WERI-Rb-1 (cell line): ENCODE results near the gene PPM1B.
"Not testable (repeated sequence)": the region's sequence is repeated elsewhere in the genome, so short reads cannot be mapped to it uniquely, and the experiment has no call there.

Source experiments
- DNase-seq: peaks from one replicate; pipeline ENCODE4 v3.0.0-alpha.2; 2020
- H3K27ac ChIP-seq: fragments of 250-450 bp; sonication (Bioruptor Pico); 2 replicates; pipeline ENCODE4 v1.5.1; 2020; ENCODE audit warnings: mild to moderate bottlenecking, moderate library complexity
- H3K27me3 ChIP-seq: fragments of 250-450 bp; sonication (Bioruptor Pico); 2 replicates; pipeline ENCODE4 v1.5.1; 2021; ENCODE audit warnings: mild to moderate bottlenecking, low read depth, moderate library complexity; ENCODE audit not compliant: insufficient read depth, severe bottlenecking
- H3K36me3 ChIP-seq: fragments of 250-450 bp; sonication (Bioruptor Pico); 2 replicates; pipeline ENCODE4 v1.5.1; 2020; ENCODE audit warnings: mild to moderate bottlenecking, moderate library complexity
- H3K4me3 ChIP-seq: 2 replicates; pipeline ENCODE4 v1.5.1; 2011; ENCODE audit warnings: low read depth, mild to moderate bottlenecking, control low read depth, low read length
- H3K9me3 ChIP-seq: fragments of 250-450 bp; sonication (Bioruptor Pico); 2 replicates; pipeline ENCODE4 v1.5.1; 2021; ENCODE audit warnings: mild to moderate bottlenecking, moderate library complexity; ENCODE audit not compliant: severe bottlenecking
- CTCF ChIP-seq: IDR thresholded peaks from 2 replicates; pipeline ENCODE4 v1.5.1; 2011; ENCODE audit warnings: low read depth, mild to moderate bottlenecking, control low read depth, inconsistent platforms, low read length

PPM1B gene

GRCh38 chr2:44200759-44201158 is 32.1 kb downstream of the PPM1B start:
- DNase-seq: no peak
- Histone ChIP-seq H3K9me3 (no peaks in the 10 kb centered on the region), H3K27ac (no peak overlapping the region), H3K36me3 (peaks cover 24% of the 10 kb centered on the region), H3K4me3 (no peak overlapping the region), H3K27me3 (no peaks in the 10 kb centered on the region)
- no peak for TF ChIP-seq CTCF

GRCh38 chr2:44201648-44202165 is 33.0 kb downstream of the PPM1B start:
- Histone ChIP-seq H3K27ac (no peak overlapping the region), H3K4me3 (no peak overlapping the region), H3K9me3 (no peaks in the 10 kb centered on the region), H3K36me3 (peaks cover 24% of the 10 kb centered on the region), H3K27me3 (no peaks in the 10 kb centered on the region)
- no peak for DNase-seq
- TF ChIP-seq CTCF: no peak

DNA sequence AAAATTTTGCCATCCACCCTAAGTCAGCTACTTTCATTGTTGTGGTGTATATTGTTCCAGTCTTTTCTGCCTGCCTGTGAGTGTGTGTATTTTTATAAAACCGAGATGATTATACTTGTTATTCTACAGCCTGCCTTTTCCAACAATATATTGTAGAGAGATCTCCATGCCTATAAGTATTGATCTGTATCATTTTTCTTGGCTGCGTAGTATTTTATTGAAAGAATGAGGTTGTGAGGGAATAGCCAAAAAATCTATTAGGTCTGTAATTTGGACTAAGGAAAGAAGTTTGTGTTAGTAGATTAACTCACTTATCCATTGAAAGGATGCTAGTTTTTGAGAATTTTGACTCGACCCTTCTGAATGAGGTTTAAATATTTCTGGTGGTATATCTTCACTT is 34.9 kb downstream of the PPM1B start:
- Histone ChIP-seq H3K27ac (no peak overlapping the region), H3K27me3 (no peaks in the 10 kb centered on the region), H3K9me3 (no peaks in the 10 kb centered on the region), H3K4me3 (no peak overlapping the region), H3K36me3 (peaks cover 24% of the 10 kb centered on the region)
- TF ChIP-seq CTCF: no peak
- DNase-seq: no peak

- Histone ChIP-seq H3K27ac (no peak overlapping the region), H3K9me3 (no peaks in the 10 kb centered on the region), H3K27me3 (no peaks in the 10 kb centered on the region), H3K4me3 (no peak overlapping the region), H3K36me3 (peaks cover 27% of the 10 kb centered on the region)
- no peak for DNase-seq
- no peak for TF ChIP-seq CTCF
Measured at GRCh38 chr2:44205169-44205568, 36.5 kb downstream of the PPM1B start.

- Histone ChIP-seq H3K27me3 (no peaks in the 10 kb centered on the region), H3K36me3 (peaks cover 27% of the 10 kb centered on the region), H3K9me3 (no peaks in the 10 kb centered on the region), H3K27ac (no peak overlapping the region), H3K4me3 (no peak overlapping the region)
- no peak for DNase-seq
- no peak for TF ChIP-seq CTCF
Measured at GRCh38 chr2:44207102-44207501, 38.4 kb downstream of the PPM1B start.

GRCh38 chr2:44207648-44208047 is 39.0 kb downstream of the PPM1B start:
- H3K9me3 ChIP-seq, H3K4me3 ChIP-seq, H3K27me3 ChIP-seq, DNase-seq, H3K27ac ChIP-seq: not testable (repeated sequence)
- peaks cover 24% of the 10 kb centered on the region for H3K36me3 ChIP-seq
